HG03139 (cell line): ENCODE data around the gene C1orf21.

Source experiments
- ATAC-seq: cut with Tn5 transposase; IDR thresholded peaks from one replicate; pipeline ENCODE4 v1.9.1; 2021; ENCODE audit not compliant: unreplicated experiment

The C1orf21 gene

GRCh38 chr1:184387069-184387475 is 243 bp downstream of the C1orf21 start:
- ATAC-seq, result no peak

GRCh38 chr1:184387476-184388318 is 868 bp downstream of the C1orf21 start:
- peak; percentile 26 for ATAC-seq

DNA sequence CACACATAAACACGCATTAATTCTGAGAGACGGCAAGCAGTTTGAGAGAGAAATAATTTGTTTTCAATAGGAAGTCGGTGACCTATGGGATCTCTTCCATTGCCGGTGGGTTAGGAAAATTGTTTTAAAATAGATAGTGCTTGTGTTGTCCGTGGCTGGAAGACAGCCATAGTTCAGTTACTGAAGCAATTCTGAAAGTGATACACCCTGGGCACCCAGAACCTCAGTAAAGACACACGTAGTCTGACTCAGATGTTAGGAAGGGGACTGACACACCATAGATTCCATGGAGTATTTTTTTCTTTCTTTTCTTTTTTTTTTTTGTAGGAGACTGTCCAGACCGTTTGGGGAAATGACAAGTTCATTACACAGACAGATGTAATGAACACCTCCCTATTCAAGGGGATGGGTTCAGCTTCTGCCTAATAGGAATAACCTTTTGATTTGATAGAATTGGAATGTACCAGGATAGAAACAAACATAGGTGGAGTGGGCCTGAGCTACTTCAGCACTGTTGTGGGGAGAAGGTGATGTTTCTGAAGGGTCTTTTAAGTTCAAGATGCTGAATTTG is 1.6 kb downstream of the C1orf21 start:
- no peak for ATAC-seq

DNA sequence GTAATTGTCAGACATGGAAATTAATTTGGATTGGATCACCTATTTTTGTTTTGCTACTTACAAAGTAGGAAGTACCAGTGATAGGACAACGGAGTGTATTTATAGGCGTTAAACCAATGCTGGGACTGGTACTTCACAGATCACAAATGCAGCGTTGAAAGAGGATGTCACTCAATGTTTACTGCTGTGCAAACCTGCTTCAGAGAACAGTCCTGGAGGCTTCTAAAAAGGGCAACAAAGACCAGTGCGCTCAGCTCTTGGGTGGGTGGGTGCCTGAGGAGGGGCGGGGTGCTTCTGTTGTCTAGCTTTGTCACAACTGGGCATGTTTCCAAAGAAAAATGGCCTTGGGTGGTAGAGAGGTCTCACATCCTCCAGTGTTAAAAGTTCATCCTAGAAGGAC is 2.1 kb downstream of the C1orf21 start:
- ATAC-seq, result no peak

GRCh38 chr1:184389446-184389845 is 2.6 kb downstream of the C1orf21 start:
- no peak for ATAC-seq

DNA sequence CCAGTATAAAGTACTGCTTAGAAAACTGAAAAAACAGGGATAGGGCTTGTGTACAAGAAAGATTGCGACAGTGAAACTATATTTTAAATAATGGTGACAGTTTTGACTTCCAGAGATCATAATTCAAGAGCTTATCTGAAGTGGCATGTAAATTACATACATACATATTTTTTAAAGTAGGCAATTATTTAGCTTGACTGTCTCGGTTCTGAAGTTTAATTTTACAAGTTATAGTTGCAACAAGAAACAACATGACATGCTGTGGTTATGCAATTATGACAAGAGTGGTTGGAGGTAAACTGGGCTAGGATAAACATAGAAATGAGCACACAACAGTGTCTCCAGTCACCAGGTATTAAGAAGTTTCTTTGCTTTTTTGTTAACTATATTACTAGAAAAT is 4.1 kb downstream of the C1orf21 start:
- ATAC-seq, result no peak

GRCh38 chr1:184392067-184392466 is 5.2 kb downstream of the C1orf21 start:
- no peak for ATAC-seq

GRCh38 chr1:184392779-184393522 is 6.1 kb downstream of the C1orf21 start:
- no peak for ATAC-seq

GRCh38 chr1:184393962-184394361 is 7.1 kb downstream of the C1orf21 start:
- ATAC-seq, result no peak

GRCh38 chr1:184395370-184395769 is 8.5 kb downstream of the C1orf21 start:
- no peak for ATAC-seq

DNA sequence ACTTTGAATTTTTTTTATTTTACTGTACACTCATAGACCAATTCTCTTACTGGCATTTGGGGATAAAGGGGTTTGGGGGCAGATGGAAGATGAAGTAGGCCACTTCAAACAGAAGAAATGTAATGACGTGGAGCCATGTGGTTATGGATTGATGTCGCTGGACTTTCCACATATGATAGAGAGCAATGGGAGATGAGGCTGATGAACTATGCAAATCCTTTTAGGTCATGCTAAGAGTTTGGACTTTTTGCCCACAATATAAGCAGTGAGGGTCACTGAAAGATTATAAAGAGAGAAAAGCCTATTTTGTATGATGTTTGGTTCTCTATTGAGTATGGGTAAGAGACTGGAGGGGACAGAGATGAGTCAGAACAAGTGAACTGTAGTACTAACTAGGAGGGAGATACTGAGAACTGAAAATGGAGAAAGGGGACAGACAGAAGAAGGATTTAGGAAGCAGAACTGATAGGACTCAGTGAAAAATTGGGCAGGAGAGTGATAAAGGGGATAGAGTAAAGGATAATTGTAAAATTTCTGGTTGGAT is 9.2 kb downstream of the C1orf21 start:
- ATAC-seq, result no peak

DNA sequence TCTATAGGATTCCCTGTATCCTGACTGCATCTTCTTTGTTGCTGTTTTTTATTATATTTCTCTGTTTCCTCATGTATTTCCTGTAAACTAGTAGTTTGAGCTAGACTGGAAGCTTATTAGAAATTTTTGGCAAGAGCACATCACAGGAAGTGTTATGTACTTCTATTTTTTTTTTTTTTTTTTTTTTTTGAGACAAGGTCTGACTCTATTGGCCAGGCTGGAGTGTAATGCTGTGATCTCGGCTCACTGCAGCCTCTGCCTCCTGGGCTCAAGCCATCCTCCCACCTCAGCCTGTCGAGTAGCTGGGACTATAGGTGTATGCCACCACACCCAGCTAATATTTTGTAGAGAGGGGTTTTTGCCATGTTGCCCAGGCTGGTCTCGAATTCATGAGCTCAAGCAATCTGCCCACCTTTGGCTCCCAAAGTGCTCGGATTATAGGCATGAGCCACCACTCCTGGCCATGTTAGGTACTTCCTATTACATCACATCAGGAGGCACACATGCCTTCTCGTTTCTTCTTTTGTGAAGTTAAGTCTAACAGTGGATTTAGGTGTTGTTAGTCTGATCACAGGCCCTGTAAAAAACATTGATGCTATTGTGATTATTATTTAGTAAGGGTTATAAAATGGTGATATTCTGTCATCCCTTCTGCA is 12.5 kb downstream of the C1orf21 start:
- no peak for ATAC-seq

GRCh38 chr1:184403961-184404726 is 17.3 kb downstream of the C1orf21 start:
- ATAC-seq, result no peak

- no peak for ATAC-seq
Observed at GRCh38 chr1:184404727-184405027, 17.8 kb downstream of the C1orf21 start.

GRCh38 chr1:184405094-184405800 is 18.4 kb downstream of the C1orf21 start:
- no peak for ATAC-seq

DNA sequence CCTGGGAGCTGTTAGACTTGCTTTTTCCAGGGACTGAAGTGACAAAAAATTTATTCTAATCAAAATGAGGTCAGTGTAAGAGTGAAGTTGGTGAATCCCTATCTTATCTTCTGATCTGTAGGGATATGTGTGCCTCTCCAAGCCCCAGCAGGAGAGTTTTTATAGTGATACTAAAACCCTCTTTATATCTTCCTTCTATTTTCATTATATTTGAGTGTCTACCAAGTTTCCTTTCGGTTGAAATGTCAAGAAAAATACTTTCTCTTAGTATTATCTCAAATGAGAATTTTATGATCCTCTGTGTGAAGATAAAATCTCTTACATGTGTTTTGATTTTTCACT is 18.9 kb downstream of the C1orf21 start:
- ATAC-seq, result no peak

- no peak for ATAC-seq
Observed at GRCh38 chr1:184406479-184406878, 19.6 kb downstream of the C1orf21 start.

- ATAC-seq, result no peak
Observed at GRCh38 chr1:184407816-184408510, 21.1 kb downstream of the C1orf21 start.

DNA sequence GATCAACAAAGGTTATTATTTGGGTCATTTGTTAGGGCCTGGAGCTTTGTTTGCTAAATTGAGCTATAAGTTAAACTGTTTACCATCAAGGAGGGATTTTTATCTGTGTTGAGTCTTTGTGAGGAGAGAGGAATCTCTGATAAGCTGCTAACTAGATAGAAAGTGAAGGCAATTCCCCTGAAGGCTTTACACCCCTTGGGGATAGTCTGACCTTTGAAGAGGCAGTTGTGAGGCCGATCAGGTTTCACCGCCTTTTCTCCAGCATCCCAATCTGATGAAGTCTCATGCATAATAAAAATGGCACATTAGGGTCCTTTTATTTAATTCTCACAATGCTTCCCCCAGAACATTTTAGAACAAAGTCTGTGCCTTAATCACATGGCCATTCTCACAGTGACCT is 21.8 kb downstream of the C1orf21 start:
- ATAC-seq, result no peak

GRCh38 chr1:184409011-184409410 is 22.2 kb downstream of the C1orf21 start:
- ATAC-seq, result no peak
